Loucy (cell line): ENCODE data around the gene TBX18.
A peak's percentile ranks its signal among the peaks of the same experiment; 100 is the strongest.

Experiments
- H2AFZ ChIP-seq: fragments of 200-600 bp; sonication (generic); 2 replicates; pipeline ENCODE4 v1.6.0; 2016; ENCODE audit warnings: antibody characterized with exemption, mild to moderate bottlenecking, low read length, moderate library complexity
- H3F3A ChIP-seq: fragments of 200-600 bp; 2 replicates; pipeline ENCODE4 v1.6.0; 2016; ENCODE audit warnings: antibody characterized with exemption, low read depth, mild to moderate bottlenecking
- H3K27me3 ChIP-seq: fragments of 200-600 bp; sonication (generic); 2 replicates; pipeline ENCODE4 v1.6.1; 2014; ENCODE audit warnings: low read length, mild to moderate bottlenecking; ENCODE audit not compliant: insufficient read depth, poor library complexity, severe bottlenecking
- H3K36me3 ChIP-seq: fragments of 200-600 bp; sonication (generic); 2 replicates; pipeline ENCODE4 v1.6.1; 2016; ENCODE audit warnings: low read length; ENCODE audit not compliant: insufficient read depth
- H3K4me1 ChIP-seq: fragments of 200-600 bp; sonication (generic); 2 replicates; pipeline ENCODE4 v1.5.1; 2014; ENCODE audit warnings: low read length, mild to moderate bottlenecking; ENCODE audit not compliant: insufficient read depth, poor library complexity, severe bottlenecking
- H3K4me2 ChIP-seq: fragments of 200-600 bp; sonication (generic); 2 replicates; pipeline ENCODE4 v1.6.0; 2014; ENCODE audit warnings: antibody characterized with exemption, low read length, low read depth, mild to moderate bottlenecking; ENCODE audit not compliant: poor library complexity, severe bottlenecking
- H3K4me3 ChIP-seq: fragments of 200-600 bp; sonication (generic); 2 replicates; pipeline ENCODE4 v1.5.1; 2014; ENCODE audit warnings: low read length, mild to moderate bottlenecking, mixed read lengths; ENCODE audit not compliant: poor library complexity, severe bottlenecking
- H3K79me2 ChIP-seq: fragments of 200-600 bp; sonication (generic); 2 replicates; pipeline ENCODE4 v1.6.1; 2014; ENCODE audit warnings: low read length; ENCODE audit not compliant: insufficient read depth
- H3K9ac ChIP-seq: fragments of 200-600 bp; sonication (generic); 2 replicates; pipeline ENCODE4 v1.6.0; 2014; ENCODE audit warnings: mild to moderate bottlenecking, low read depth, low read length, moderate library complexity; ENCODE audit not compliant: poor library complexity, severe bottlenecking
- H3K9me2 ChIP-seq: fragments of 200-600 bp; sonication (generic); replicated peaks from 2 replicates; pipeline ENCODE4 v1.6.1; 2016; ENCODE audit warnings: low read depth, low read length, mixed read lengths
- H3K9me3 ChIP-seq: fragments of 200-600 bp; sonication (generic); 2 replicates; pipeline ENCODE4 v1.6.1; 2014; ENCODE audit warnings: mild to moderate bottlenecking, antibody characterized with exemption, low read length, low read depth; ENCODE audit not compliant: insufficient read depth
- H4K20me1 ChIP-seq: fragments of 200-600 bp; sonication (generic); 2 replicates; pipeline ENCODE4 v1.6.0; 2014; ENCODE audit warnings: antibody characterized with exemption, low read length, mild to moderate bottlenecking; ENCODE audit not compliant: insufficient read depth, poor library complexity, severe bottlenecking
- EZH2phosphoT487 ChIP-seq: fragments of 200-600 bp; IDR thresholded peaks from 2 replicates; pipeline ENCODE4 v1.6.1; 2018; ENCODE audit warnings: antibody characterized with exemption, mild to moderate bottlenecking, moderate library complexity, borderline replicate concordance
- TF ChIP-seq, protein P1 (sequence below): fragments of 200-600 bp; sonication (generic); conservative IDR thresholded peaks from 2 replicates; pipeline ENCODE4 v1.5.1; 2014; ENCODE audit warnings: mild to moderate bottlenecking, antibody characterized with exemption, low read length

The TBX18 gene

DNA sequence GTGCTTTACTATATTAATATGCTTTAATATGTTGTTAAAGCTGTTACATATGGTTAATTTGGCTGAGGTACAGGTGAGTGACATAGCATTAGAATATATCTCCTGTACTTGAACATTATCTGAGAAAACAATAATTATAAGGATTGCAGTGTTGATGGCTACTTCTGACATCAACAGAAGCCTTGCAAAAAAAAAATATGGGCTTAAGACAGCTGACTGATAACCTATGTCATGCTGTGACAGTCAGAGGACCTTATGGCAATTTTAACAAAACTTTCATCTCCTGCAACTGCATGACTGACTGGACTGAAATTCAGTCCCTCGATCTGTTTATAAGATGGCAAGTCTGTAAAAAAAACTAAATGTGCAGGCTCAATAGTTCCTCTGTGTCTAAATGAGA is 27.5 kb upstream of the TBX18 start:
- Histone ChIP-seq H2AFZ (no peak overlapping the region), H3K4me2 (peak overlapping the region; percentile 70)

DNA sequence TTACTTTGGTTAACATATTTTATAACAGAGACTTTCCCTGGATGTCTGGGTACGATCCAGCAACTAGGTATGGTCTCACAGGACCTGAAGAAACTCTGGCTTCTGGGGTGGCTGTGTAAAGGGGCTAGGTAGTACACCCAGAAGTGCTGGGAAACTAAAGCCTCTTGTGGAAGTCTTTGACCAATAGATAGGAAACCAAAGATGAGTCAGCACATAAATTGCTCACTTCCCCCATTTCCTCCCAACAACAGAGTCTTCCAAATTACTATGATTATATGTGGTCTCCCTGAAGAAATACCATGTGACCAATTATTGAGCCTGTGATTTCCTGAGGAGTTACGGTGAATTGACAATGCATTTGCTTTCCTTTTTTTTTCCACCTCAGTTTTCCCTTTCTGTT is 26.8 kb upstream of the TBX18 start:
- no peaks in the 10 kb centered on the region for H3K79me2 ChIP-seq
- H3F3A ChIP-seq: no peaks in the 10 kb centered on the region; the same call in 1 of the 2 replicates
- H3K9ac ChIP-seq: no peak overlapping the region
- no peaks in the 10 kb centered on the region for H3K36me3 ChIP-seq
- no peak overlapping the region for H2AFZ ChIP-seq
- H3K4me1 ChIP-seq: peaks cover 15% of the 10 kb centered on the region
- H3K4me3 ChIP-seq: peak overlapping the region; percentile 54
- no peaks in the 10 kb centered on the region for H3K27me3 ChIP-seq
- no peak for TF ChIP-seq EZH2phosphoT487
- TF ChIP-seq, protein P1, sequence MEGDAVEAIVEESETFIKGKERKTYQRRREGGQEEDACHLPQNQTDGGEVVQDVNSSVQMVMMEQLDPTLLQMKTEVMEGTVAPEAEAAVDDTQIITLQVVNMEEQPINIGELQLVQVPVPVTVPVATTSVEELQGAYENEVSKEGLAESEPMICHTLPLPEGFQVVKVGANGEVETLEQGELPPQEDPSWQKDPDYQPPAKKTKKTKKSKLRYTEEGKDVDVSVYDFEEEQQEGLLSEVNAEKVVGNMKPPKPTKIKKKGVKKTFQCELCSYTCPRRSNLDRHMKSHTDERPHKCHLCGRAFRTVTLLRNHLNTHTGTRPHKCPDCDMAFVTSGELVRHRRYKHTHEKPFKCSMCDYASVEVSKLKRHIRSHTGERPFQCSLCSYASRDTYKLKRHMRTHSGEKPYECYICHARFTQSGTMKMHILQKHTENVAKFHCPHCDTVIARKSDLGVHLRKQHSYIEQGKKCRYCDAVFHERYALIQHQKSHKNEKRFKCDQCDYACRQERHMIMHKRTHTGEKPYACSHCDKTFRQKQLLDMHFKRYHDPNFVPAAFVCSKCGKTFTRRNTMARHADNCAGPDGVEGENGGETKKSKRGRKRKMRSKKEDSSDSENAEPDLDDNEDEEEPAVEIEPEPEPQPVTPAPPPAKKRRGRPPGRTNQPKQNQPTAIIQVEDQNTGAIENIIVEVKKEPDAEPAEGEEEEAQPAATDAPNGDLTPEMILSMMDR: no peak
- H3K9me2 ChIP-seq: no peaks in the 10 kb centered on the region
- peaks cover 5% of the 10 kb centered on the region; the same call in 1 of the 2 replicates for H3K9me3 ChIP-seq
- peak overlapping the region; percentile 70 for H3K4me2 ChIP-seq
- no peaks in the 10 kb centered on the region for H4K20me1 ChIP-seq

More for the DNA sequence above, 27.5 kb upstream of the TBX18 start:
- Histone ChIP-seq H3K27me3 (no peaks in the 10 kb centered on the region), H3K4me1 (peaks cover 15% of the 10 kb centered on the region), H4K20me1 (no peaks in the 10 kb centered on the region), H3K9me2 (no peaks in the 10 kb centered on the region), H3K79me2 (no peaks in the 10 kb centered on the region), H3K9ac (no peak overlapping the region), H3K4me3 (peak overlapping the region; percentile 54), H3K36me3 (no peaks in the 10 kb centered on the region), H3F3A (no peaks in the 10 kb centered on the region; the same call in 1 of the 2 replicates), H3K9me3 (peaks cover 10% of the 10 kb centered on the region; the same call in 1 of the 2 replicates)
- no peak for TF ChIP-seq EZH2phosphoT487
- TF ChIP-seq, protein P1: no peak

DNA sequence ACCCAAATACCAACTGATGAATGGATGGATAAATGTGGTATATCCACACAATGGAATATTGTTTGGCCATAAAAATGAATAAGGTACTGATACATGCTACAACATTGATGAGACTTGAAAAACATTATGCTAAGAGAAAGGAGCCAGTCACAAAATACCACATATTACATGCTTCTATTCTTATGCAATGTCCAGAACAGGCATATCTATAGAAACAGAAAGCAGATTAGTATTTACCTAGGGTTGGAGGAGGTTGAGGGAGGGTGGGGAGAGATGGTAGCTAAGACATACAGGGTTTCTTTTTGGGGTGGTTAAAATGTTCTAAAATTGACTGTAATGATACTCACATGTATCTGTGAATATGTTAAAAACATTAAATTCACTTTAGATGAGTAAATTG is 24.8 kb upstream of the TBX18 start:
- no peak overlapping the region for H3K4me3 ChIP-seq
- no peaks in the 10 kb centered on the region for H3K9me3 ChIP-seq
- H3K9ac ChIP-seq: no peak overlapping the region
- no peaks in the 10 kb centered on the region; the same call in 1 of the 2 replicates for H3F3A ChIP-seq
- H3K4me2 ChIP-seq: no peak overlapping the region
- H3K27me3 ChIP-seq: no peaks in the 10 kb centered on the region
- no peak for TF ChIP-seq EZH2phosphoT487
- TF ChIP-seq, protein P1: no peak
- no peaks in the 10 kb centered on the region for H3K79me2 ChIP-seq
- H3K36me3 ChIP-seq: no peaks in the 10 kb centered on the region
- H3K9me2 ChIP-seq: no peaks in the 10 kb centered on the region
- H2AFZ ChIP-seq: no peak overlapping the region
- no peaks in the 10 kb centered on the region for H4K20me1 ChIP-seq
- peaks cover 21% of the 10 kb centered on the region for H3K4me1 ChIP-seq
